HCT116 (cell line): Measurements from ENCODE around the gene RPS16. TPM values are rescaled to one million over a fixed set of nuclear protein-coding genes. Genes with fewer than 3 reads are reported as not detected.

Source experiments
- ATAC-seq: fragments of 200-7000 bp; cut with Tn5 transposase; 2 replicates; pipeline ENCODE4 v1.9.1; 2020; ENCODE audit warnings: mild to moderate bottlenecking, moderate library complexity
- BruUV-seq: library from RNA; stranded (reverse); fragments of 400-500 nt; replicated peaks from 2 replicates; lab custom pipeline; 2021; lab: Mats Ljungman, UMichigan
- CTCF ChIA-PET: fragments of 300-600 bp; sonication (Branson Sonifier 250); formaldehyde crosslinking; loops from one replicate; lab custom pipeline; 2021; ENCODE audit warnings: antibody characterized with exemption; lab: Charles Lee
- POLR2A ChIA-PET: fragments of 300-600, 350-600 bp; sonication (Branson Sonifier 250); formaldehyde crosslinking; loops from one replicate; lab custom pipeline; 2021; ENCODE audit warnings: antibody characterized with exemption; lab: Charles Lee
- RAD21 ChIA-PET, 2 experiments: fragments of 300-600 bp; sonication (Branson Sonifier 250); formaldehyde crosslinking; loops; one replicate each; lab custom pipeline; 2023; ENCODE audit warnings: low total read pairs in 2 of 2; ENCODE audit not compliant: uncharacterized antibody in 2 of 2, unreplicated experiment in 2 of 2, low non-redundant PET in 1 of 2; lab: Charles Lee
- DNase-seq: peaks from one replicate; pipeline ENCODE4 v3.0.0-alpha.2; 2010; ENCODE audit warnings: low read depth, low spot score
- H2AFZ ChIP-seq: fragments of 200-600 bp; shearing (Covaris generic), sonication (generic); 2 replicates; pipeline ENCODE4 v1.6.1; 2017; ENCODE audit warnings: low read depth, mixed run types, mixed read lengths, antibody characterized with exemption, low read length; ENCODE audit not compliant: poor library complexity, severe bottlenecking
- H3K27ac ChIP-seq: 2 replicates; pipeline ENCODE4 v1.5.1; 2012; ENCODE audit warnings: low read depth, low read length
- H3K27me3 ChIP-seq: fragments of 200-600 bp; sonication (generic); 2 replicates; pipeline ENCODE4 v1.6.1; 2016; ENCODE audit warnings: mixed run types, low read length, mixed read lengths; ENCODE audit not compliant: insufficient read depth
- H3K36me3 ChIP-seq, 2 experiments: fragments of 200-500 bp in 1 of 2; fragments of 200-600 bp in 1 of 2; sonication (Bioruptor generic) in 1 of 2; sonication (generic) in 1 of 2; 2 replicates each; pipeline versions ENCODE4 v1.5.1 to v1.6.1; 2014 to 2016; ENCODE audit warnings: low read length in 2 of 2, inconsistent platforms in 1 of 2, mixed read lengths in 1 of 2, mixed run types in 1 of 2; ENCODE audit not compliant: insufficient read depth in 2 of 2, control insufficient read depth in 1 of 2
- H3K4me1 ChIP-seq, 2 experiments: fragments of 200-600 bp in 1 of 2; sonication (generic) in 1 of 2; 2 replicates each; pipeline versions ENCODE4 v1.5.1 to v1.6.1; 2012 to 2017; ENCODE audit warnings: low read length in 2 of 2, inconsistent platforms in 1 of 2, mild to moderate bottlenecking in 1 of 2, mixed read lengths in 1 of 2, mixed run types in 1 of 2, moderate library complexity in 1 of 2; ENCODE audit not compliant: insufficient read depth in 2 of 2, control insufficient read depth in 1 of 2
- H3K4me2 ChIP-seq: fragments of 200-600 bp; sonication (generic); 2 replicates; pipeline ENCODE4 v1.6.1; 2017; ENCODE audit warnings: mixed run types, low read length, mixed read lengths
- H3K4me3 ChIP-seq, 2 experiments: fragments of 200-600 bp in 1 of 2; sonication (generic) in 1 of 2; replicated peaks in 1 of 2; 2 replicates each; pipeline ENCODE4 v1.5.1; 2011 to 2016; ENCODE audit warnings: low read length in 2 of 2, control low read depth in 1 of 2, low read depth in 1 of 2, mild to moderate bottlenecking in 1 of 2, mixed read lengths in 1 of 2, mixed run types in 1 of 2
- H3K79me2 ChIP-seq: fragments of 200-600 bp; sonication (generic); 2 replicates; pipeline ENCODE4 v1.6.1; 2017; ENCODE audit warnings: mild to moderate bottlenecking, mixed run types, low read length, moderate library complexity, mixed read lengths; ENCODE audit not compliant: insufficient read depth
- H3K9ac ChIP-seq: fragments of 200-600 bp; sonication (generic); 2 replicates; pipeline ENCODE4 v1.6.1; 2016; ENCODE audit warnings: low read length, mixed read lengths
- H3K9me2 ChIP-seq: fragments of 200-600 bp; sonication (generic), shearing (Covaris generic); 2 replicates; pipeline ENCODE4 v1.6.1; 2017; ENCODE audit warnings: mixed run types, mild to moderate bottlenecking, moderate library complexity; ENCODE audit not compliant: insufficient read depth
- H3K9me3 ChIP-seq, 2 experiments: fragments of 200-500 bp in 1 of 2; fragments of 200-600 bp in 1 of 2; sonication (Bioruptor generic) in 1 of 2; sonication (generic) in 1 of 2; 2 replicates each; pipeline ENCODE4 v1.6.1; 2014 to 2017; ENCODE audit warnings: low read length in 2 of 2, mixed read lengths in 2 of 2, inconsistent platforms in 1 of 2, low read depth in 1 of 2, mild to moderate bottlenecking in 1 of 2, mixed run types in 1 of 2, moderate library complexity in 1 of 2; ENCODE audit not compliant: control insufficient read depth in 1 of 2, insufficient read depth in 1 of 2
- H4K20me1 ChIP-seq: fragments of 200-600 bp; sonication (generic), shearing (Covaris generic); 2 replicates; pipeline ENCODE4 v1.6.1; 2017; ENCODE audit warnings: mixed run types, mild to moderate bottlenecking, moderate library complexity; ENCODE audit not compliant: insufficient read depth
- CBX3 ChIP-seq: IDR thresholded peaks from 2 replicates; pipeline ENCODE4 v1.6.1; 2012; ENCODE audit warnings: low read depth
- CEBPB ChIP-seq: IDR thresholded peaks from 2 replicates; pipeline ENCODE4 v1.6.1; 2012; ENCODE audit warnings: low read depth
- CTCF ChIP-seq, 3 experiments: fragments of 200-600 bp in 1 of 3; sonication (generic) in 1 of 3; IDR thresholded peaks in 2 of 3; conservative IDR thresholded peaks in 1 of 3; 2 replicates each; pipeline ENCODE4 v1.5.1; 2012 to 2017; ENCODE audit warnings: low read depth in 2 of 3, low read length in 2 of 3, antibody characterized with exemption in 1 of 3, borderline replicate concordance in 1 of 3, control low read depth in 1 of 3, mild to moderate bottlenecking in 1 of 3, mixed read lengths in 1 of 3, mixed run types in 1 of 3, moderate library complexity in 1 of 3; ENCODE audit not compliant: insufficient read depth in 1 of 3
- EGR1 ChIP-seq: IDR thresholded peaks from 2 replicates; pipeline ENCODE4 v1.6.1; 2012; ENCODE audit warnings: low read depth
- ELF1 ChIP-seq: IDR thresholded peaks from 2 replicates; pipeline ENCODE4 v1.6.1; 2012; ENCODE audit warnings: low read depth, borderline replicate concordance
- EZH2 ChIP-seq: fragments of 200-600 bp; sonication (generic); IDR thresholded peaks from 2 replicates; pipeline ENCODE4 v1.6.1; 2017; ENCODE audit warnings: antibody characterized with exemption, mixed run types
- EZH2phosphoT487 ChIP-seq: fragments of 200-600 bp; IDR thresholded peaks from 2 replicates; pipeline ENCODE4 v1.6.1; 2018; ENCODE audit warnings: antibody characterized with exemption, borderline replicate concordance
- RAD21 ChIP-seq: IDR thresholded peaks from 2 replicates; pipeline ENCODE4 v1.6.1; 2012; ENCODE audit warnings: low read depth, mild to moderate bottlenecking
- SIN3A ChIP-seq: IDR thresholded peaks from 2 replicates; pipeline ENCODE4 v1.6.1; 2012; ENCODE audit warnings: low read depth
- SP1 ChIP-seq: IDR thresholded peaks from 2 replicates; pipeline ENCODE4 v1.6.1; 2012; ENCODE audit warnings: low read depth
- TCF7L2 ChIP-seq: IDR thresholded peaks from 2 replicates; pipeline ENCODE4 v1.7.0; 2011; ENCODE audit warnings: borderline replicate concordance, inconsistent platforms; ENCODE audit not compliant: insufficient read depth, insufficient read length; ENCODE audit errors: extremely low read depth
- ZNF274 ChIP-seq: fragments of 200-500 bp; sonication (Bioruptor generic); IDR thresholded peaks from 2 replicates; pipeline ENCODE4 v1.6.1; 2014; ENCODE audit warnings: mild to moderate bottlenecking, low read depth, low read length, inconsistent platforms
- intact Hi-C: fragments of 100-400 bp; cut with micrococcal nuclease; formaldehyde crosslinking; loops from 2 replicates; pipeline ENCODE4 v1.10.0; 2022
- total RNA-seq: library from RNA; stranded (reverse); gene quantifications from one replicate; pipeline ENCODE4 v1.2.1, GENCODE V29; 2021; ENCODE audit not compliant: unreplicated experiment
- TF ChIP-seq, protein P1 (sequence below): IDR thresholded peaks from 2 replicates; pipeline ENCODE4 v1.6.1; 2012

Gene RPS16
- total RNA-seq, 1 experiment from 2014 or later, result 3,365 TPM

GRCh38 chr19:39449116-39449797 lies 13.5 kb upstream of the RPS16 start:
- Histone ChIP-seq H3K79me2 (peaks cover 96% of the 10 kb centered on the region), H3K9me3 (no peaks in the 10 kb centered on the region), H3K27ac (no peak overlapping the region), H3K9me2 (no peaks in the 10 kb centered on the region), H3K4me1 (peaks cover 6 to 24% of the 10 kb centered on the region in 2 experiments), H3K4me3 (no peak overlapping the region), H3K36me3 (peaks cover 7 to 24% of the 10 kb centered on the region in 2 experiments; a peak in 3 of 4 replicates), H3K9ac (no peak overlapping the region), H3K27me3 (no peaks in the 10 kb centered on the region), H2AFZ (no peak overlapping the region), H3K4me2 (no peak overlapping the region), H4K20me1 (peaks cover 3% of the 10 kb centered on the region; the same call in 1 of the 2 replicates)
- BruUV-seq, result no TSS peak
- DNase-seq, result no peak
- CTCF ChIA-PET, result no interaction called here
- TF ChIP-seq CTCF (IDR thresholded peaks at IDR 0.05 in 2 of 3, conservative IDR thresholded peaks at IDR 0.05 in 1 of 3; ENCODE audit: borderline replicate concordance in 1 of 3, insufficient read depth in 1 of 3, low read depth in 2 of 3, low read length in 2 of 3) (no peak), SP1 (no peak), CEBPB (no peak), EGR1 (no peak), RAD21 (no peak), ELF1 (no peak), ZNF274 (no peak), CBX3 (no peak), EZH2phosphoT487 (no peak), TCF7L2 (no peak), EZH2 (no peak), SIN3A (no peak)
- TF ChIP-seq, protein P1, sequence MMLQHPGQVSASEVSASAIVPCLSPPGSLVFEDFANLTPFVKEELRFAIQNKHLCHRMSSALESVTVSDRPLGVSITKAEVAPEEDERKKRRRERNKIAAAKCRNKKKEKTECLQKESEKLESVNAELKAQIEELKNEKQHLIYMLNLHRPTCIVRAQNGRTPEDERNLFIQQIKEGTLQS, result no peak
- ATAC-seq, result no peak
- intact Hi-C loops, result no loop called here
- POLR2A ChIA-PET, result no interaction called here
- RAD21 ChIA-PET, result no interaction called here
